Neural progenitor cell (in vitro differentiated cells): ENCODE data around the gene ASIC3. TPM values are rescaled to one million over a fixed set of nuclear protein-coding genes. Genes with fewer than 3 reads are reported as not detected.
A peak's percentile ranks its signal among the peaks of the same experiment; 100 is the strongest.

ENCODE experiments used
- DNase-seq: peaks from one replicate; pipeline ENCODE4 v3.0.0-alpha.2; 2016; ENCODE audit warnings: low spot score
- H2AFZ ChIP-seq: fragments of 200-600 bp; sonication (generic); replicated peaks from 2 replicates; pipeline ENCODE4 v1.6.1; 2016; ENCODE audit warnings: antibody characterized with exemption
- H3F3A ChIP-seq: fragments of 200-600 bp; sonication (generic); 2 replicates; pipeline ENCODE4 v1.6.1; 2016; ENCODE audit warnings: antibody characterized with exemption, low read depth
- H3K27ac ChIP-seq: fragments of 200-600 bp; sonication (generic); 2 replicates; pipeline ENCODE4 v1.5.1; 2016; ENCODE audit warnings: mild to moderate bottlenecking
- H3K27me3 ChIP-seq: fragments of 200-600 bp; sonication (generic); 2 replicates; pipeline ENCODE4 v1.6.1; 2016; ENCODE audit warnings: mild to moderate bottlenecking, moderate library complexity
- H3K36me3 ChIP-seq: fragments of 200-600 bp; sonication (generic); 2 replicates; pipeline ENCODE4 v1.5.1; 2016
- H3K4me1 ChIP-seq: fragments of 200-600 bp; sonication (generic); 2 replicates; pipeline ENCODE4 v1.6.1; 2016; ENCODE audit warnings: mixed run types
- H3K4me2 ChIP-seq: fragments of 200-600 bp; sonication (generic); 2 replicates; pipeline ENCODE4 v1.6.1; 2016
- H3K4me3 ChIP-seq: fragments of 200-600 bp; sonication (generic); 2 replicates; pipeline ENCODE4 v1.5.1; 2016
- H3K79me2 ChIP-seq: fragments of 200-600 bp; sonication (generic); 2 replicates; pipeline ENCODE4 v1.6.1; 2016; ENCODE audit warnings: low read depth
- H3K9ac ChIP-seq: fragments of 200-600 bp; sonication (generic); 2 replicates; pipeline ENCODE4 v1.6.1; 2016
- H3K9me3 ChIP-seq: fragments of 200-600 bp; sonication (generic); 2 replicates; pipeline ENCODE4 v1.5.1; 2016; ENCODE audit warnings: low read depth
- H4K20me1 ChIP-seq: fragments of 200-600 bp; sonication (generic); 2 replicates; pipeline ENCODE4 v1.6.1; 2016; ENCODE audit warnings: low read depth
- H3K27ac Mint-ChIP-seq: 3 replicates; pipeline ENCODE4 v1.8.0; 2021; ENCODE audit warnings: mixed read lengths
- H3K27me3 Mint-ChIP-seq: 2 replicates; pipeline ENCODE4 v1.8.0; 2022; ENCODE audit warnings: low read depth, mild to moderate bottlenecking, inconsistent platforms, moderate library complexity, mixed read lengths; ENCODE audit not compliant: insufficient read depth
- H3K36me3 Mint-ChIP-seq: 3 replicates; pipeline ENCODE4 v1.8.0; 2021; ENCODE audit warnings: mixed read lengths
- H3K4me1 Mint-ChIP-seq: 3 replicates; pipeline ENCODE4 v1.8.0; 2021; ENCODE audit warnings: mixed read lengths
- H3K4me3 Mint-ChIP-seq: 3 replicates; pipeline ENCODE4 v1.8.0; 2021; ENCODE audit warnings: mild to moderate bottlenecking, moderate library complexity, mixed read lengths
- H3K9me3 Mint-ChIP-seq: 3 replicates; pipeline ENCODE4 v1.8.0; 2020; ENCODE audit warnings: mixed read lengths
- EZH2 ChIP-seq: fragments of 200-600 bp; sonication (generic); IDR thresholded peaks from 2 replicates; pipeline ENCODE4 v1.6.1; 2017; ENCODE audit warnings: antibody characterized with exemption, mild to moderate bottlenecking, moderate library complexity
- EZH2phosphoT487 ChIP-seq: fragments of 200-600 bp; sonication (generic); IDR thresholded peaks from 2 replicates; pipeline ENCODE4 v1.6.1; 2017; ENCODE audit warnings: antibody characterized with exemption
- total RNA-seq: library from RNA; depleted of rRNA; stranded (reverse); fragments of >200 nt; gene quantifications from 2 replicates; pipeline ENCODE4 v1.2.3, GENCODE V29; 2015; ENCODE audit warnings: low replicate concordance
- TF ChIP-seq, protein P1 (sequence below): fragments of 200-600 bp; sonication (generic); IDR thresholded peaks from 2 replicates; pipeline ENCODE4 v1.5.1; 2017; ENCODE audit warnings: antibody characterized with exemption, mild to moderate bottlenecking

The ASIC3 gene
- total RNA-seq, 1 donor from 2014 or later: not detected

DNA sequence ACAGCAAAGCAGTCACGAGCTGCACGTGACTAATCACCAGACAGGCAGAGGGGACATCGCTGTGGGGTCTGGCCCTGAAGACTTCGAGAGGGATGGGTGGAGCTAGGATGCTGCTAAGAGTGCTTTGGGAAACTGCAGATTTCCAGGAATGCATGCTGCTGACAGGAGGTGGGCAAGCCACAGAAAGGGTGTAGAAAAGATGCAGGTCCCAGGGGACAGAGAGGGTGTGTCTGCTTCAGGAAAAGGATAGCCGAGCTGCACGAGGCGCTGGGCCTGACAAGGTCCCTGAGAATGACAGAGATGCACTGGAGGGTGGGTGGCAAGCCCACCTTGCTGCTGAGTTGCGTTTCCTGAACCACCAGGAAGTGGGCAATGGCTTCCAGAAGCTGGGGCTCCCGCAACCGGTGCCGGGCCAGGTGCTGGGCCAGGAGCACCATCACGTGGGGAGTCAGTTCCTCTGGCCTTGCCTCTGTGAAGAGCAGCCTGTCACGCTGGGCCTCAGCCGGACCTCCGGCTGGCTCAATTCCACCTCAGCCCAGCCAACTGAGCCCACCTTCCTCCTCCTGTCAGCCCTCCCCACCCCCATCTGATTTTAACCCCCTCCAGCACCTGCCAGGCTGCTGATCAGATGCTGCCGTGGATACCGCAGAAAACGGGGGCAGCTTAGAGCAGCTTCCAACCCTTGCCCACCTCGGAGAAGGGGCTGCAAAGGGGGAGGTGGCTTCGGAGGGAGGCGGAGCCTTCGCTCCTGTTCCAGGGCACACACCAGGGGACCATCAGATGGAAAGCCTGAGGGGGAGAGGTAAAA, 30.1 kb downstream of the ASIC3 start:
- peaks cover 8% of the 10 kb centered on the region for H3K36me3 Mint-ChIP-seq
- no peak for TF ChIP-seq EZH2phosphoT487
- no peak for TF ChIP-seq EZH2
- TF ChIP-seq, protein P1, sequence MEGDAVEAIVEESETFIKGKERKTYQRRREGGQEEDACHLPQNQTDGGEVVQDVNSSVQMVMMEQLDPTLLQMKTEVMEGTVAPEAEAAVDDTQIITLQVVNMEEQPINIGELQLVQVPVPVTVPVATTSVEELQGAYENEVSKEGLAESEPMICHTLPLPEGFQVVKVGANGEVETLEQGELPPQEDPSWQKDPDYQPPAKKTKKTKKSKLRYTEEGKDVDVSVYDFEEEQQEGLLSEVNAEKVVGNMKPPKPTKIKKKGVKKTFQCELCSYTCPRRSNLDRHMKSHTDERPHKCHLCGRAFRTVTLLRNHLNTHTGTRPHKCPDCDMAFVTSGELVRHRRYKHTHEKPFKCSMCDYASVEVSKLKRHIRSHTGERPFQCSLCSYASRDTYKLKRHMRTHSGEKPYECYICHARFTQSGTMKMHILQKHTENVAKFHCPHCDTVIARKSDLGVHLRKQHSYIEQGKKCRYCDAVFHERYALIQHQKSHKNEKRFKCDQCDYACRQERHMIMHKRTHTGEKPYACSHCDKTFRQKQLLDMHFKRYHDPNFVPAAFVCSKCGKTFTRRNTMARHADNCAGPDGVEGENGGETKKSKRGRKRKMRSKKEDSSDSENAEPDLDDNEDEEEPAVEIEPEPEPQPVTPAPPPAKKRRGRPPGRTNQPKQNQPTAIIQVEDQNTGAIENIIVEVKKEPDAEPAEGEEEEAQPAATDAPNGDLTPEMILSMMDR: no peak

DNA sequence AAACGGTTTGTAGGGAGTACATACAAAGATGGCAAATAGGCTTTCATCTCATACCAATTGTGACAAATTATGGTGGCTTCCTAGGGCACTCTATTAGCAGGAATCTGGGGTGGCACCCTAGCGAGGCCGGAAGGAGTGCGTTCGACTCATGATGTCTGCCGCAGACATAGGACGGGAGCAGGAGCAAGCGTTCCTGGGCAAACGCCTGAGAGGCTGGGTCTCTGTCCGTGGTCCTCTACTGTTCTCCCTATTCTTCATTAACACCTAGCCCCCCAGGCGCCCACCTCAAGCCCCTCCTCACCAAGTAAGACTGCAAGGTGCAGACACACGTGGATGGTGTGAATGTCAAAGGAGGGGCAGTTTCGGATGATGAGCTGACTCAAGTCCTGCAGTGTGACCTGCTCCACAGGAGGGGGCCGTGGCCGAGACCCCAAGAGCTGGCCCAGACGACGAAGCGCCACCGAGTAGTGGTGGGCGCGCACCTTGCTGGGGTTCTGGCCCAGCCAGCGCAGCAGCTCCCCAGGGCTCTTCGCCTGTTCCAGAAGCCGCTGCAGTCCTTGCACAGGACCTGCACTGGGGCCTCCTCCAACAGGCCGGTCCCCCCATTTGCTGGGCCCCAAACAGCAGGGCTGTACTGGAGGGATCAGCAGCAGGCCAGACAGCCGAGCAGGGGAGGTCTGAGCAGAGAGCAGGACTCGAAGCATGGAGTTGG, 31.0 kb downstream of the ASIC3 start:
- H3K36me3 Mint-ChIP-seq: peaks cover 8% of the 10 kb centered on the region
- H3K4me3 Mint-ChIP-seq: peak overlapping the region; percentile 92
- peaks cover 48% of the 10 kb centered on the region for H3F3A ChIP-seq
- H3K9me3 Mint-ChIP-seq: no peaks in the 10 kb centered on the region
- no peaks in the 10 kb centered on the region for H3K36me3 ChIP-seq
- peaks cover 28% of the 10 kb centered on the region for H4K20me1 ChIP-seq
- no peak overlapping the region for H3K27ac Mint-ChIP-seq
- peaks cover 26% of the 10 kb centered on the region for H3K79me2 ChIP-seq
- H3K4me1 Mint-ChIP-seq: peaks cover 26% of the 10 kb centered on the region
- H3K27me3 Mint-ChIP-seq: peaks cover 16% of the 10 kb centered on the region
- H3K4me1 ChIP-seq: peaks cover 30% of the 10 kb centered on the region
- H3K27me3 ChIP-seq: peaks cover 9% of the 10 kb centered on the region
- no peaks in the 10 kb centered on the region for H3K9me3 ChIP-seq
- DNase-seq: no peak
- TF ChIP-seq EZH2: no peak
- no peak for TF ChIP-seq EZH2phosphoT487
- TF ChIP-seq, protein P1: no peak
- H3K4me3 ChIP-seq: peak overlapping the region; percentile 96
- peak overlapping the region; percentile 93 for H3K4me2 ChIP-seq
- H3K27ac ChIP-seq: no peak overlapping the region
- no peak overlapping the region for H2AFZ ChIP-seq
- peak overlapping the region; percentile 85 for H3K9ac ChIP-seq

More for the DNA sequence above, 30.1 kb downstream of the ASIC3 start:
- H3K9me3 Mint-ChIP-seq: no peaks in the 10 kb centered on the region
- Histone ChIP-seq H3K9me3 (no peaks in the 10 kb centered on the region), H3K9ac (no peak overlapping the region), H3K79me2 (peaks cover 26% of the 10 kb centered on the region), H3K4me1 (peaks cover 30% of the 10 kb centered on the region), H3F3A (peaks cover 40% of the 10 kb centered on the region), H3K4me3 (no peak overlapping the region), H3K27ac (no peak overlapping the region), H2AFZ (no peak overlapping the region), H4K20me1 (peaks cover 28% of the 10 kb centered on the region), H3K36me3 (no peaks in the 10 kb centered on the region), H3K4me2 (no peak overlapping the region), H3K27me3 (no peaks in the 10 kb centered on the region)
- peaks cover 14% of the 10 kb centered on the region for H3K27me3 Mint-ChIP-seq
- H3K27ac Mint-ChIP-seq: no peak overlapping the region
- peak overlapping the region; percentile 92 for H3K4me3 Mint-ChIP-seq
- H3K4me1 Mint-ChIP-seq: peaks cover 23% of the 10 kb centered on the region
- DNase-seq: peak; percentile 46

DNA sequence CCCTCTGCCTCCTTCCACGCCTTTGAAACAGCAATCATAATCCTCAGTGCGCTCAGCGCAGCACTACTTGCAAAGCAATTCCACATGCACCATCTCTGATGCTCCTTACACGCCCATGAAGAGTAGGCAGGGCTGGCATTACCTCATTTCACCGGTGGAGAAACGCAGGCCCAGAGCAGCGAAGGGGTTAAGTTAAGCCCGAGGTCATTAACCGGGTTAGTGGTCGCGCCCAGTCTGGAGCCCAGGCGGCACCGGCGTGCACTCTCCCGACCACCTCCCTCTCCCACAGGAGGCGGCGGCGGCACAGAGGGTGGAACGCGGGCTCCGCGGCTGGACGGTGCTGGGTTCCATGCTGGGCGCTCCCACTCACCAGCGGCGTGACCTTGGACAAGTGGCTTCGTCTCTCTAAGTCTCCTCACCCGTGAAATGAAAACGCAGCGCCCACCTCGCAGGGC, 31.8 kb downstream of the ASIC3 start:
- Histone ChIP-seq H2AFZ (no peak overlapping the region), H3K27me3 (peaks cover 10% of the 10 kb centered on the region), H3K36me3 (no peaks in the 10 kb centered on the region), H3K4me1 (peaks cover 33% of the 10 kb centered on the region), H3F3A (peaks cover 54% of the 10 kb centered on the region), H3K4me3 (peak overlapping the region; percentile 96), H3K27ac (peak overlapping the region; percentile 38), H3K9me3 (no peaks in the 10 kb centered on the region), H3K79me2 (peaks cover 26% of the 10 kb centered on the region), H3K9ac (peak overlapping the region; percentile 85), H4K20me1 (peaks cover 28% of the 10 kb centered on the region), H3K4me2 (peak overlapping the region; percentile 93)
- H3K36me3 Mint-ChIP-seq: peaks cover 8% of the 10 kb centered on the region
- peaks cover 18% of the 10 kb centered on the region for H3K27me3 Mint-ChIP-seq
- no peak for TF ChIP-seq EZH2
- DNase-seq: peak; percentile 61
- peak overlapping the region; percentile 92 for H3K4me3 Mint-ChIP-seq
- no peaks in the 10 kb centered on the region for H3K9me3 Mint-ChIP-seq
- H3K4me1 Mint-ChIP-seq: peaks cover 30% of the 10 kb centered on the region
- H3K27ac Mint-ChIP-seq: peak overlapping the region; percentile 79
